IMR-90 (cell line): Measurements from ENCODE around the gene MCM6. TPM values are rescaled to one million over a fixed set of nuclear protein-coding genes. Genes with fewer than 3 reads are reported as not detected.

Source experiments
- ATAC-seq: fragments of 200-7000 bp; cut with Tn5 transposase; 2 replicates; pipeline ENCODE4 v1.9.1; 2020; ENCODE audit warnings: low read depth, mild to moderate bottlenecking, moderate library complexity
- BruUV-seq: library from RNA; stranded (reverse); fragments of 400-500 nt; replicated peaks from 2 replicates; lab custom pipeline; 2021; lab: Mats Ljungman, UMichigan
- CTCF ChIA-PET: fragments of 300-600 bp; formaldehyde crosslinking; extraction: SDS; loops from one replicate; lab custom pipeline; 2021; ENCODE audit warnings: antibody characterized with exemption; lab: Yijun Ruan, JAX
- POLR2A ChIA-PET: fragments of 300-600 bp; sonication (Branson Sonifier 250); formaldehyde crosslinking; loops from one replicate; lab custom pipeline; 2022; ENCODE audit warnings: antibody characterized with exemption; ENCODE audit not compliant: unreplicated experiment; lab: Charles Lee
- DNase-seq: peaks from one replicate; pipeline ENCODE4 v3.0.0; 2013
- H2AFZ ChIP-seq: replicated peaks from 2 replicates; pipeline ENCODE3; 2013; ENCODE audit warnings: low read length, mild to moderate bottlenecking; ENCODE audit not compliant: poor library complexity
- H2AK5ac ChIP-seq: 2 replicates; pipeline ENCODE4 v1.6.1; 2013; ENCODE audit warnings: low read depth, low read length, inconsistent platforms
- H2AK9ac ChIP-seq: replicated peaks from 2 replicates; pipeline ENCODE3; 2013; ENCODE audit warnings: mild to moderate bottlenecking, low read depth, low read length, moderate library complexity; ENCODE audit not compliant: poor library complexity
- H2BK120ac ChIP-seq: 2 replicates; pipeline ENCODE4 v1.6.1; 2013; ENCODE audit warnings: low read depth, low read length, inconsistent platforms
- H2BK15ac ChIP-seq: 3 replicates; pipeline ENCODE4 v1.6.1; 2013; ENCODE audit warnings: low read depth, low read length, inconsistent platforms
- H2BK20ac ChIP-seq: 2 replicates; pipeline ENCODE4 v1.6.1; 2013; ENCODE audit warnings: low read depth, mild to moderate bottlenecking, inconsistent platforms, low read length, moderate library complexity
- H2BK5ac ChIP-seq: 2 replicates; pipeline ENCODE4 v1.6.1; 2013; ENCODE audit warnings: mild to moderate bottlenecking, low read depth, low read length, inconsistent platforms; ENCODE audit not compliant: poor library complexity, severe bottlenecking
- H3K14ac ChIP-seq: replicated peaks from 2 replicates; pipeline ENCODE4 v1.6.1; 2013; ENCODE audit warnings: low read depth, low read length, inconsistent platforms
- H3K18ac ChIP-seq: 2 replicates; pipeline ENCODE4 v1.6.1; 2013; ENCODE audit warnings: low read depth, low read length, control low read depth
- H3K23ac ChIP-seq: 2 replicates; pipeline ENCODE4 v1.6.1; 2013; ENCODE audit warnings: low read depth, low read length, inconsistent platforms
- H3K27ac ChIP-seq: 2 replicates; pipeline ENCODE4 v1.5.1; 2013; ENCODE audit warnings: mild to moderate bottlenecking, control low read depth, low read length; ENCODE audit not compliant: insufficient read depth
- H3K27me3 ChIP-seq: 2 replicates; pipeline ENCODE4 v1.6.1; 2013; ENCODE audit warnings: low read length; ENCODE audit not compliant: control insufficient read depth, insufficient read depth
- H3K36me3 ChIP-seq: 2 replicates; pipeline ENCODE4 v1.6.1; 2013; ENCODE audit warnings: low read length, mixed read lengths; ENCODE audit not compliant: control insufficient read depth, insufficient read depth
- H3K4ac ChIP-seq: 2 replicates; pipeline ENCODE4 v1.6.1; 2013; ENCODE audit warnings: low read depth, low read length, inconsistent platforms
- H3K4me1 ChIP-seq: 2 replicates; pipeline ENCODE4 v1.6.1; 2013; ENCODE audit warnings: low read length, mixed read lengths; ENCODE audit not compliant: control insufficient read depth, insufficient read depth
- H3K4me2 ChIP-seq: 2 replicates; pipeline ENCODE4 v1.6.1; 2013; ENCODE audit warnings: low read depth, mild to moderate bottlenecking, control low read depth, low read length, moderate library complexity
- H3K4me3 ChIP-seq: 2 replicates; pipeline ENCODE4 v1.5.1; 2013; ENCODE audit warnings: low read depth, mild to moderate bottlenecking, control low read depth, low read length, moderate library complexity; ENCODE audit not compliant: insufficient read depth
- H3K56ac ChIP-seq: 2 replicates; pipeline ENCODE4 v1.6.1; 2013; ENCODE audit warnings: low read length, inconsistent platforms; ENCODE audit not compliant: insufficient read depth; ENCODE audit errors: extremely low read depth
- H3K79me1 ChIP-seq, 2 experiments: 2 replicates each; pipeline ENCODE4 v1.6.1; 2013; ENCODE audit warnings: low read length in 2 of 2, inconsistent platforms in 1 of 2, low read depth in 1 of 2
- H3K9ac ChIP-seq: 2 replicates; pipeline ENCODE4 v1.6.1; 2013; ENCODE audit warnings: low read depth, low read length, control low read depth
- H3K9me1 ChIP-seq: 2 replicates; pipeline ENCODE4 v1.6.1; 2013; ENCODE audit warnings: low read length, inconsistent platforms; ENCODE audit not compliant: insufficient read depth
- H3K9me3 ChIP-seq: 2 replicates; pipeline ENCODE4 v1.6.1; 2013; ENCODE audit warnings: low read length; ENCODE audit not compliant: control insufficient read depth, insufficient read depth
- H4K20me1 ChIP-seq: 2 replicates; pipeline ENCODE4 v1.6.1; 2013; ENCODE audit warnings: low read length, inconsistent platforms; ENCODE audit not compliant: insufficient read depth
- H4K5ac ChIP-seq: 2 replicates; pipeline ENCODE4 v1.6.1; 2013; ENCODE audit warnings: mild to moderate bottlenecking, low read depth, low read length, control low read depth
- H4K8ac ChIP-seq, 2 experiments: 2 replicates each; pipeline ENCODE4 v1.6.1; 2013; ENCODE audit warnings: low read depth in 2 of 2, low read length in 2 of 2, control low read depth in 1 of 2, inconsistent platforms in 1 of 2
- H4K91ac ChIP-seq: 2 replicates; pipeline ENCODE4 v1.6.1; 2013; ENCODE audit warnings: low read depth, low read length, inconsistent platforms; ENCODE audit not compliant: insufficient read depth
- CHD1 ChIP-seq: IDR thresholded peaks from 2 replicates; pipeline ENCODE4 v1.6.1; 2012; ENCODE audit warnings: low read depth, low read length, improper control_type of control experiment
- ELK1 ChIP-seq: fragments of 150-350 bp; IDR thresholded peaks from 2 replicates; pipeline ENCODE4 v1.6.1; 2016; ENCODE audit warnings: low read depth, mild to moderate bottlenecking, low read length, moderate library complexity, borderline replicate concordance
- MAZ ChIP-seq: IDR thresholded peaks from 2 replicates; pipeline ENCODE4 v1.6.1; 2012; ENCODE audit warnings: low read depth, mild to moderate bottlenecking, low read length, improper control_type of control experiment, moderate library complexity, borderline replicate concordance
- MXI1 ChIP-seq: IDR thresholded peaks from 2 replicates; pipeline ENCODE4 v1.6.1; 2012; ENCODE audit warnings: low read depth, mild to moderate bottlenecking, low read length, moderate library complexity, borderline replicate concordance
- NFE2L2 ChIP-seq: fragments of 150-350 bp; IDR thresholded peaks from 2 replicates; pipeline ENCODE4 v1.6.1; 2016; ENCODE audit warnings: low read depth, mild to moderate bottlenecking, low read length
- RCOR1 ChIP-seq: IDR thresholded peaks from 2 replicates; pipeline ENCODE4 v1.6.1; 2012; ENCODE audit warnings: mild to moderate bottlenecking, low read length, improper control_type of control experiment; ENCODE audit not compliant: insufficient replicate concordance
- WGBS, 2 experiments: methylation state at CpG; one replicate each; pipeline versions ENCODE4 v1.1.5 to v1.1.7; 2013; ENCODE audit warnings: missing lambda C conversion rate in 2 of 2; ENCODE audit not compliant: insufficient read length in 1 of 2; ENCODE audit errors: extremely low coverage in 2 of 2; 5-methylcytosine and 5-hydroxymethylcytosine counted together
- dilution Hi-C: fragments of 300-500 bp; cut with HindIII; formaldehyde crosslinking; loops from one replicate; pipeline ENCODE4 v1.14.3; 2018; ENCODE audit warnings: low sequenced_read_pairs; ENCODE audit not compliant: unreplicated experiment
- in situ Hi-C: fragments of 300-500 bp; cut with MboI; formaldehyde crosslinking; loops from 3 replicates; pipeline ENCODE4 v1.14.3; 2019; ENCODE audit warnings: low sequenced_read_pairs, inconsistent platforms, mixed read lengths
- intact Hi-C: fragments of 100-400 bp; cut with micrococcal nuclease; formaldehyde crosslinking; loops from 2 replicates; pipeline ENCODE4 v1.10.0; 2022
- polyA plus RNA-seq, 3 experiments: library from polyadenylated mRNA; depleted of rRNA; stranded (reverse); fragments of >200 nt; gene quantifications; 2 replicates each; pipeline ENCODE4 v1.2.3, GENCODE V29; 2012; ENCODE audit warnings: low replicate concordance in 1 of 3
- total RNA-seq: library from RNA; depleted of rRNA; stranded (reverse); fragments of >200 nt; gene quantifications from 2 replicates; pipeline ENCODE4 v1.2.3, GENCODE V29; 2012

Gene MCM6
- total and polyA plus RNA-seq, 2 of the 4 experiments (the other 2 are of a cell fraction) = 21.4 to 29.6 TPM

GRCh38 chr2:135825550-135826176 lies 50.6 kb downstream of the MCM6 start:
- no peak overlapping the region for H4K5ac ChIP-seq
- H3K4me1 ChIP-seq = no peaks in the 10 kb centered on the region
- H2BK15ac ChIP-seq = no peak overlapping the region
- H2AK5ac ChIP-seq = no peak overlapping the region
- in situ Hi-C loops = no loop called here
- TF ChIP-seq ELK1 (no peak), RCOR1 (no peak), NFE2L2 (no peak), CHD1 (no peak), MAZ (no peak), MXI1 (no peak)
- peak overlapping the region; percentile 14 for H2AFZ ChIP-seq
- no peak overlapping the region for H3K4ac ChIP-seq
- no peak overlapping the region for H4K8ac ChIP-seq
- ATAC-seq (no peak), DNase-seq (no peak)
- no peak overlapping the region for H3K14ac ChIP-seq
- no peaks in the 10 kb centered on the region for H4K20me1 ChIP-seq
- H2BK120ac ChIP-seq = no peak overlapping the region
- dilution Hi-C loops = no loop called here
- no peak overlapping the region for H3K27ac ChIP-seq
- H3K4me3 ChIP-seq = no peak overlapping the region
- no peaks in the 10 kb centered on the region for H3K79me1 ChIP-seq
- H3K9me1 ChIP-seq = no peaks in the 10 kb centered on the region
- BruUV-seq = no TSS peak
- no CpG with 5 or more reads among the region's 11 CpGs for WGBS, 2 experiments
- H3K9ac ChIP-seq = no peak overlapping the region
- peaks cover 5% of the 10 kb centered on the region for H3K9me3 ChIP-seq
- H3K27me3 ChIP-seq = peaks cover 4% of the 10 kb centered on the region; the same call in 1 of the 2 replicates
- H3K23ac ChIP-seq = no peak overlapping the region
- intact Hi-C loops = no loop called here
- ChIA-PET POLR2A (no interaction called here), CTCF (no interaction called here)
- H4K91ac ChIP-seq = no peak overlapping the region
- no peak overlapping the region for H3K56ac ChIP-seq
- no peak overlapping the region for H3K4me2 ChIP-seq
- no peak overlapping the region for H2AK9ac ChIP-seq
- H3K18ac ChIP-seq = no peak overlapping the region
- no peak overlapping the region for H2BK5ac ChIP-seq
- no peak overlapping the region for H2BK20ac ChIP-seq
- no peaks in the 10 kb centered on the region for H3K36me3 ChIP-seq
